ENCODE measurements around the gene CRTC3. TPM values are rescaled to one million over a fixed set of nuclear protein-coding genes. Genes with fewer than 3 reads are reported as not detected.

Gene CRTC3
- total RNA-seq, 1 experiment from 2014 or later: 3.9 TPM

- no CpG with 5 or more reads among the region's 5 CpGs for WGBS (ENCODE audit: extremely low coverage, insufficient read length, low lambda C conversion rate)
- Histone ChIP-seq H3K27me3 (ENCODE audit: insufficient read depth, low read length) (no peaks in the 10 kb centered on the region), H2BK12ac (ENCODE audit: insufficient read length, low read depth, low read length) (no peak overlapping the region), H2BK20ac (ENCODE audit: low read depth, low read length, poor library complexity, severe bottlenecking) (no peak overlapping the region), H2BK5ac (ENCODE audit: insufficient read length, low read length) (no peak overlapping the region), H3K18ac (ENCODE audit: insufficient read length, low read depth, low read length) (no peak overlapping the region), H4K91ac (ENCODE audit: insufficient read length, low read depth, low read length) (no peak overlapping the region), H3K9ac (ENCODE audit: extremely low read depth, insufficient read length, low read length) (no peak overlapping the region), H4K8ac (replicated peaks; ENCODE audit: insufficient read length, low read depth, low read length) (no peak overlapping the region), H2BK120ac (ENCODE audit: low read depth, low read length, poor library complexity, severe bottlenecking) (no peak overlapping the region), H2BK15ac (ENCODE audit: low read depth, low read length) (no peak overlapping the region), H2AK5ac (ENCODE audit: insufficient read length, low read length) (no peak overlapping the region), H3K14ac (ENCODE audit: insufficient read depth, low read length) (no peak overlapping the region), H3T11ph (ENCODE audit: low read length) (no peak overlapping the region), H3K79me1 (ENCODE audit: insufficient read depth, low read depth, low read length, poor library complexity, severe bottlenecking) (no peaks in the 10 kb centered on the region), H4K20me1 (ENCODE audit: control insufficient read depth, insufficient read depth, insufficient read length) (no peaks in the 10 kb centered on the region), H3K4me2 (ENCODE audit: insufficient read depth, insufficient read length, low read length) (peak overlapping the region; percentile 17), H3K23ac (ENCODE audit: insufficient read length, low read depth, low read length) (no peak overlapping the region), H3K27ac (ENCODE audit: insufficient read length, low read depth, low read length) (no peak overlapping the region), H3K79me2 (ENCODE audit: insufficient read depth, low read length) (no peaks in the 10 kb centered on the region), H4K5ac (ENCODE audit: insufficient read length, low read depth, low read length) (no peak overlapping the region), H3K4me1 (ENCODE audit: insufficient read depth, low read length) (peaks cover 15% of the 10 kb centered on the region; the same call in 1 of the 2 replicates), H3K4ac (ENCODE audit: low read depth, low read length) (no peak overlapping the region), H3K9me3 (ENCODE audit: control insufficient read depth, low read depth, low read length) (no peaks in the 10 kb centered on the region), H2AFZ (ENCODE audit: low read length) (no peak overlapping the region), H3K23me2 (ENCODE audit: insufficient read length, low read depth, low read length, poor library complexity, severe bottlenecking) (no peaks in the 10 kb centered on the region), H3K56ac (ENCODE audit: insufficient read length, low read depth, low read length) (no peak overlapping the region)
- no peaks in the 10 kb centered on the region; a peak in 1 of 5 replicates for H3K9me3 Mint-ChIP-seq
- peak overlapping the region in 2 of 3 experiments; percentile 15 to 92 for H3K27ac Mint-ChIP-seq
- no peak for DNase-seq
- TF ChIP-seq CTCF (conservative IDR thresholded peaks at IDR 0.05): no peak
- peak overlapping the region in 1 of 2 experiments; percentile 27; a peak in 2 of 5 replicates for H3K4me3 Mint-ChIP-seq
- peaks cover 0 to 3% (median 0%) of the 10 kb centered on the region in 3 experiments; a peak in 3 of 7 replicates for H3K36me3 Mint-ChIP-seq (ENCODE audit: insufficient read depth in 1 of 3, low read depth in 3 of 3)
- H3K4me1 Mint-ChIP-seq: peaks cover 34 to 44% of the 10 kb centered on the region in 2 experiments
- H3K27me3 Mint-ChIP-seq (ENCODE audit: low read depth): 0 out of 2 replicates have a peak, but pooled peaks cover 1% of the 10 kb centered on the region
Observed at GRCh38 chr15:90609242-90610180, 79.8 kb downstream of the CRTC3 start.
